HCT116 (cell line): ENCODE results near the gene MYO1E. TPM values are rescaled to one million over a fixed set of nuclear protein-coding genes. Genes with fewer than 3 reads are reported as not detected.

Experiments
- ATAC-seq: fragments of 200-7000 bp; cut with Tn5 transposase; 2 replicates; pipeline ENCODE4 v1.9.1; 2020; ENCODE audit warnings: mild to moderate bottlenecking, moderate library complexity
- BruUV-seq: library from RNA; stranded (reverse); fragments of 400-500 nt; replicated peaks from 2 replicates; lab custom pipeline; 2021; lab: Mats Ljungman, UMichigan
- CTCF ChIA-PET: fragments of 300-600 bp; sonication (Branson Sonifier 250); formaldehyde crosslinking; loops from one replicate; lab custom pipeline; 2021; ENCODE audit warnings: antibody characterized with exemption; lab: Charles Lee
- POLR2A ChIA-PET: fragments of 300-600, 350-600 bp; sonication (Branson Sonifier 250); formaldehyde crosslinking; loops from one replicate; lab custom pipeline; 2021; ENCODE audit warnings: antibody characterized with exemption; lab: Charles Lee
- RAD21 ChIA-PET, 2 experiments: fragments of 300-600 bp; sonication (Branson Sonifier 250); formaldehyde crosslinking; loops; one replicate each; lab custom pipeline; 2023; ENCODE audit warnings: low total read pairs in 2 of 2; ENCODE audit not compliant: uncharacterized antibody in 2 of 2, unreplicated experiment in 2 of 2, low non-redundant PET in 1 of 2; lab: Charles Lee
- DNase-seq: peaks from one replicate; pipeline ENCODE4 v3.0.0-alpha.2; 2010; ENCODE audit warnings: low read depth, low spot score
- H2AFZ ChIP-seq: fragments of 200-600 bp; shearing (Covaris generic), sonication (generic); 2 replicates; pipeline ENCODE4 v1.6.1; 2017; ENCODE audit warnings: low read depth, mixed run types, mixed read lengths, antibody characterized with exemption, low read length; ENCODE audit not compliant: poor library complexity, severe bottlenecking
- H3K27ac ChIP-seq: 2 replicates; pipeline ENCODE4 v1.5.1; 2012; ENCODE audit warnings: low read depth, low read length
- H3K27me3 ChIP-seq: fragments of 200-600 bp; sonication (generic); 2 replicates; pipeline ENCODE4 v1.6.1; 2016; ENCODE audit warnings: mixed run types, low read length, mixed read lengths; ENCODE audit not compliant: insufficient read depth
- H3K36me3 ChIP-seq, 2 experiments: fragments of 200-500 bp in 1 of 2; fragments of 200-600 bp in 1 of 2; sonication (Bioruptor generic) in 1 of 2; sonication (generic) in 1 of 2; 2 replicates each; pipeline versions ENCODE4 v1.5.1 to v1.6.1; 2014 to 2016; ENCODE audit warnings: low read length in 2 of 2, inconsistent platforms in 1 of 2, mixed read lengths in 1 of 2, mixed run types in 1 of 2; ENCODE audit not compliant: insufficient read depth in 2 of 2, control insufficient read depth in 1 of 2
- H3K4me1 ChIP-seq, 2 experiments: fragments of 200-600 bp in 1 of 2; sonication (generic) in 1 of 2; 2 replicates each; pipeline versions ENCODE4 v1.5.1 to v1.6.1; 2012 to 2017; ENCODE audit warnings: low read length in 2 of 2, inconsistent platforms in 1 of 2, mild to moderate bottlenecking in 1 of 2, mixed read lengths in 1 of 2, mixed run types in 1 of 2, moderate library complexity in 1 of 2; ENCODE audit not compliant: insufficient read depth in 2 of 2, control insufficient read depth in 1 of 2
- H3K4me2 ChIP-seq: fragments of 200-600 bp; sonication (generic); 2 replicates; pipeline ENCODE4 v1.6.1; 2017; ENCODE audit warnings: mixed run types, low read length, mixed read lengths
- H3K4me3 ChIP-seq, 2 experiments: fragments of 200-600 bp in 1 of 2; sonication (generic) in 1 of 2; replicated peaks in 1 of 2; 2 replicates each; pipeline ENCODE4 v1.5.1; 2011 to 2016; ENCODE audit warnings: low read length in 2 of 2, control low read depth in 1 of 2, low read depth in 1 of 2, mild to moderate bottlenecking in 1 of 2, mixed read lengths in 1 of 2, mixed run types in 1 of 2
- H3K79me2 ChIP-seq: fragments of 200-600 bp; sonication (generic); 2 replicates; pipeline ENCODE4 v1.6.1; 2017; ENCODE audit warnings: mild to moderate bottlenecking, mixed run types, low read length, moderate library complexity, mixed read lengths; ENCODE audit not compliant: insufficient read depth
- H3K9ac ChIP-seq: fragments of 200-600 bp; sonication (generic); 2 replicates; pipeline ENCODE4 v1.6.1; 2016; ENCODE audit warnings: low read length, mixed read lengths
- H3K9me2 ChIP-seq: fragments of 200-600 bp; sonication (generic), shearing (Covaris generic); 2 replicates; pipeline ENCODE4 v1.6.1; 2017; ENCODE audit warnings: mixed run types, mild to moderate bottlenecking, moderate library complexity; ENCODE audit not compliant: insufficient read depth
- H3K9me3 ChIP-seq, 2 experiments: fragments of 200-500 bp in 1 of 2; fragments of 200-600 bp in 1 of 2; sonication (Bioruptor generic) in 1 of 2; sonication (generic) in 1 of 2; 2 replicates each; pipeline ENCODE4 v1.6.1; 2014 to 2017; ENCODE audit warnings: low read length in 2 of 2, mixed read lengths in 2 of 2, inconsistent platforms in 1 of 2, low read depth in 1 of 2, mild to moderate bottlenecking in 1 of 2, mixed run types in 1 of 2, moderate library complexity in 1 of 2; ENCODE audit not compliant: control insufficient read depth in 1 of 2, insufficient read depth in 1 of 2
- H4K20me1 ChIP-seq: fragments of 200-600 bp; sonication (generic), shearing (Covaris generic); 2 replicates; pipeline ENCODE4 v1.6.1; 2017; ENCODE audit warnings: mixed run types, mild to moderate bottlenecking, moderate library complexity; ENCODE audit not compliant: insufficient read depth
- CBX3 ChIP-seq: IDR thresholded peaks from 2 replicates; pipeline ENCODE4 v1.6.1; 2012; ENCODE audit warnings: low read depth
- CEBPB ChIP-seq: IDR thresholded peaks from 2 replicates; pipeline ENCODE4 v1.6.1; 2012; ENCODE audit warnings: low read depth
- FOSL1 ChIP-seq: IDR thresholded peaks from 2 replicates; pipeline ENCODE4 v1.6.1; 2012; ENCODE audit warnings: low read depth
- JUND ChIP-seq: IDR thresholded peaks from 2 replicates; pipeline ENCODE4 v1.6.1; 2012
- RAD21 ChIP-seq: IDR thresholded peaks from 2 replicates; pipeline ENCODE4 v1.6.1; 2012; ENCODE audit warnings: low read depth, mild to moderate bottlenecking
- SIN3A ChIP-seq: IDR thresholded peaks from 2 replicates; pipeline ENCODE4 v1.6.1; 2012; ENCODE audit warnings: low read depth
- SP1 ChIP-seq: IDR thresholded peaks from 2 replicates; pipeline ENCODE4 v1.6.1; 2012; ENCODE audit warnings: low read depth
- ZFX ChIP-seq: fragments of 450-650 bp; IDR thresholded peaks from 2 replicates; pipeline ENCODE4 v1.6.1; 2017
- intact Hi-C: fragments of 100-400 bp; cut with micrococcal nuclease; formaldehyde crosslinking; loops from 2 replicates; pipeline ENCODE4 v1.10.0; 2022
- total RNA-seq: library from RNA; stranded (reverse); gene quantifications from one replicate; pipeline ENCODE4 v1.2.1, GENCODE V29; 2021; ENCODE audit not compliant: unreplicated experiment
- TF ChIP-seq, protein P1 (sequence below): IDR thresholded peaks from 2 replicates; pipeline ENCODE4 v1.6.1; 2012
- TF ChIP-seq, protein P2 (sequence below), 3 experiments: fragments of 200-600 bp in 1 of 3; sonication (generic) in 1 of 3; IDR thresholded peaks in 2 of 3; conservative IDR thresholded peaks in 1 of 3; 2 replicates each; pipeline ENCODE4 v1.5.1; 2012 to 2017; ENCODE audit warnings: low read depth in 2 of 3, low read length in 2 of 3, antibody characterized with exemption in 1 of 3, borderline replicate concordance in 1 of 3, control low read depth in 1 of 3, mild to moderate bottlenecking in 1 of 3, mixed read lengths in 1 of 3, mixed run types in 1 of 3, moderate library complexity in 1 of 3; ENCODE audit not compliant: insufficient read depth in 1 of 3

Gene MYO1E
- total RNA-seq, 1 experiment from 2014 or later: 182 TPM

DNA sequence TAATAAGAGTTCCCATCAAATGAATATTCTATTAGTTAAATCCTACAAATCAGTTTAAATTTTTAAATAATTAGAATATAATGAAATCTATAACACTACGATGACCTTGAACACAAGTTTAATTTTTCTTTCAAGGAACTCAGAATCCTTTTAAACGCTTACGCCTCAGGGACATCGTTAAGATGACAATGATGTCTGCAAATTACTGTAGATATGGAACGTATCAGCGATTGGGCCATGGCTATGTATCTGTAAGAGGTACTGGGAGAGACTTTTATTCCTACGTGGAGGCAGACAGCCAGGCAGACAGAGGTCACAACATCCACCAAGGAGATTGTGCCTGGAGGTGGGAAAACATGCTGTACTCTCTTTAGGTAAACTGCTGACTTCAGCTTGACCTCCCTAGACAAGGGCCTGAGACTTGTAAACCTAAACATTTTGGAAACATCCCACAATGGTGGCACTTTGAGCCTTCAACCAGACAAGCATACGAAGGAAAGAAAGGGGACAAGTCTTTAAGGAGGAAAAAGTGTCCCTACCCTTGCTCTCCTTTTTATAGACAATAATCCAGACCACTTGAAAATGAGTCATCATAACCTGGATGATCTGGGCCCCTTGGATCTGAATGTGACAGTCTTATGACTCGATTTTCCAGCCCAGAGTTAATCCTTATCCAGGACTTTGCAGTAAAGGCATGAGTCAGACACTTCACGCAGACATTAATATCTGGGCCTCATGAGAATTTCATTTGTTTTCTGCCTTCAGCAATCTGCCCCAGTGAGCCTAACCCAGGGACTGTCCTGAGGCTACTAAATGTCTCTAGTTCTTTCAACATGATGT is 172.8 kb downstream of the MYO1E start:
- peak overlapping the region; percentile 72 for H3K27ac ChIP-seq
- DNase-seq (peak; percentile 76), ATAC-seq (peak; percentile 96)
- ChIA-PET RAD21 (no interaction called here), POLR2A (no interaction called here), CTCF (no interaction called here)
- no peak overlapping the region for H2AFZ ChIP-seq
- H3K9me3 ChIP-seq: no peaks in the 10 kb centered on the region
- peak overlapping the region in 1 of 2 experiments; percentile 4; a peak in 1 of 4 replicates for H3K4me3 ChIP-seq
- BruUV-seq: no TSS peak
- peaks cover 9 to 15% of the 10 kb centered on the region in 2 experiments; a peak in 3 of 4 replicates for H3K36me3 ChIP-seq
- no peaks in the 10 kb centered on the region for H4K20me1 ChIP-seq
- peaks cover 16 to 22% of the 10 kb centered on the region in 2 experiments for H3K4me1 ChIP-seq
- peak overlapping the region; percentile 50 for H3K9ac ChIP-seq
- H3K4me2 ChIP-seq: peak overlapping the region; percentile 69
- TF ChIP-seq CEBPB (peak; percentile 29; the same call in 1 of the 2 replicates), SP1 (peak; percentile 65), RAD21 (peak; percentile 25; the same call in 1 of the 2 replicates), SIN3A (peak; percentile 59; the same call in 1 of the 2 replicates), CBX3 (peak; percentile 54; the same call in 1 of the 2 replicates), JUND (peak; percentile 87), FOSL1 (peak; percentile 89), ZFX (no peak)
- TF ChIP-seq, protein P1, sequence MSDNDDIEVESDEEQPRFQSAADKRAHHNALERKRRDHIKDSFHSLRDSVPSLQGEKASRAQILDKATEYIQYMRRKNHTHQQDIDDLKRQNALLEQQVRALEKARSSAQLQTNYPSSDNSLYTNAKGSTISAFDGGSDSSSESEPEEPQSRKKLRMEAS: peak; percentile 42; the same call in 1 of the 2 replicates
- TF ChIP-seq, protein P2, sequence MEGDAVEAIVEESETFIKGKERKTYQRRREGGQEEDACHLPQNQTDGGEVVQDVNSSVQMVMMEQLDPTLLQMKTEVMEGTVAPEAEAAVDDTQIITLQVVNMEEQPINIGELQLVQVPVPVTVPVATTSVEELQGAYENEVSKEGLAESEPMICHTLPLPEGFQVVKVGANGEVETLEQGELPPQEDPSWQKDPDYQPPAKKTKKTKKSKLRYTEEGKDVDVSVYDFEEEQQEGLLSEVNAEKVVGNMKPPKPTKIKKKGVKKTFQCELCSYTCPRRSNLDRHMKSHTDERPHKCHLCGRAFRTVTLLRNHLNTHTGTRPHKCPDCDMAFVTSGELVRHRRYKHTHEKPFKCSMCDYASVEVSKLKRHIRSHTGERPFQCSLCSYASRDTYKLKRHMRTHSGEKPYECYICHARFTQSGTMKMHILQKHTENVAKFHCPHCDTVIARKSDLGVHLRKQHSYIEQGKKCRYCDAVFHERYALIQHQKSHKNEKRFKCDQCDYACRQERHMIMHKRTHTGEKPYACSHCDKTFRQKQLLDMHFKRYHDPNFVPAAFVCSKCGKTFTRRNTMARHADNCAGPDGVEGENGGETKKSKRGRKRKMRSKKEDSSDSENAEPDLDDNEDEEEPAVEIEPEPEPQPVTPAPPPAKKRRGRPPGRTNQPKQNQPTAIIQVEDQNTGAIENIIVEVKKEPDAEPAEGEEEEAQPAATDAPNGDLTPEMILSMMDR (IDR thresholded peaks at IDR 0.05 in 2 of 3, conservative IDR thresholded peaks at IDR 0.05 in 1 of 3; ENCODE audit: borderline replicate concordance in 1 of 3, insufficient read depth in 1 of 3, low read depth in 2 of 3, low read length in 2 of 3): no peak
- intact Hi-C loops: no loop called here
- H3K79me2 ChIP-seq: no peaks in the 10 kb centered on the region
- H3K27me3 ChIP-seq: no peaks in the 10 kb centered on the region
- H3K9me2 ChIP-seq: no peaks in the 10 kb centered on the region
